Right cardiac atrium (tissue), 5 donors: ENCODE measurements around the gene HCK. TPM values are rescaled to one million over a fixed set of nuclear protein-coding genes. Genes with fewer than 3 reads are reported as not detected.
A peak's percentile ranks its signal among the peaks of the same experiment; 100 is the strongest.

ENCODE experiments used
- ATAC-seq, 2 donors: fragments of 200-7000 bp; cut with Tn5 transposase; one replicate each; pipeline versions ENCODE4 v1.8.0 to v1.9.1; 2020; ENCODE audit warnings: moderate library complexity in 2 of 2, mild to moderate bottlenecking in 1 of 2
- DNase-seq, 3 donors: peaks; one replicate each; pipeline ENCODE4 v3.0.0-alpha.2; 2020
- H3K27ac ChIP-seq: one replicate; pipeline ENCODE4 v1.5.1; 2013; ENCODE audit warnings: mild to moderate bottlenecking, low read length, control low read depth, moderate library complexity
- H3K27me3 ChIP-seq: one replicate; pipeline ENCODE4 v1.6.1; 2013; ENCODE audit not compliant: control insufficient read depth, insufficient read depth
- H3K4me1 ChIP-seq: one replicate; pipeline ENCODE4 v1.6.1; 2013; ENCODE audit warnings: low read length; ENCODE audit not compliant: control insufficient read depth, insufficient read depth
- H3K4me3 ChIP-seq: one replicate; pipeline ENCODE4 v1.5.1; 2013; ENCODE audit warnings: low read length, control low read depth
- H3K9me3 ChIP-seq: one replicate; pipeline ENCODE4 v1.6.1; 2013; ENCODE audit warnings: low read length; ENCODE audit not compliant: control insufficient read depth
- WGBS: extraction: QIAGEN DNeasy Blood & Tissue Kit; methylation state at CpG from one replicate; pipeline ENCODE4 v1.1.7; 2013; 5-methylcytosine and 5-hydroxymethylcytosine counted together
- intact Hi-C, 4 donors: fragments of 100-400 bp; cut with DNase I; formaldehyde crosslinking; loops; one replicate each; pipeline versions ENCODE4 v1.11.0 to v1.14.0; 2022 to 2023
- polyA plus RNA-seq: library from polyadenylated mRNA; stranded (reverse); fragments of 200-250 nt; gene quantifications from one replicate; pipeline ENCODE4 v1.2.3, GENCODE V29; 2013
- total RNA-seq, 4 donors: library from RNA; stranded (reverse); fragmentation: NEBNext Ultra II Directional; extraction: Animal tissue kit (Norgen Biotek cat#: 25700); gene quantifications; one replicate each; pipeline ENCODE4 v1.2.1, GENCODE V29; 2021
- donor health status: healthy with polysubstance abuse.
- donor health status: DM: no; HTN: yes; CAD: no.
- donor health status: DM: no; HTN: no; CAD: no.
- donor health status: DM: no; HTN: yes; CAD: no; lungs with severe emphysema.
- donor health status: DM: yes; HTN: yes; CAD: no.

Gene HCK
- total and polyA plus RNA-seq, 5 donors: 2.2 to 9.0 (median 7.4) TPM

GRCh38 chr20:32045999-32046398 lies 6.0 kb upstream of the HCK start:
- no peaks in the 10 kb centered on the region for H3K4me1 ChIP-seq
- WGBS: 69% methylated on average over 3 of the region's 3 CpGs
- H3K27ac ChIP-seq: no peak overlapping the region
- H3K27me3 ChIP-seq: no peaks in the 10 kb centered on the region
- intact Hi-C loops: no loop called here
- DNase-seq: no peak
- no peak for ATAC-seq
- H3K4me3 ChIP-seq: no peak overlapping the region
- no peaks in the 10 kb centered on the region for H3K9me3 ChIP-seq

GRCh38 chr20:32050324-32050841 lies 1.7 kb upstream of the HCK start:
- H3K4me1 ChIP-seq: no peaks in the 10 kb centered on the region
- intact Hi-C loops: no loop called here
- DNase-seq: no peak
- no peak overlapping the region for H3K27ac ChIP-seq
- 96% methylated on average over 4 of the region's 4 CpGs for WGBS
- ATAC-seq: no peak
- H3K27me3 ChIP-seq: no peaks in the 10 kb centered on the region
- H3K9me3 ChIP-seq: no peaks in the 10 kb centered on the region
- no peak overlapping the region for H3K4me3 ChIP-seq

GRCh38 chr20:32050851-32051556 lies 1.0 kb upstream of the HCK start:
- Histone ChIP-seq H3K27ac (no peak overlapping the region), H3K9me3 (no peaks in the 10 kb centered on the region), H3K4me1 (no peaks in the 10 kb centered on the region), H3K27me3 (no peaks in the 10 kb centered on the region), H3K4me3 (no peak overlapping the region)
- DNase-seq (peak; percentile 56 to 82 (median 81)), ATAC-seq (peak; percentile 76 to 81)
- 19% methylated on average over 17 of the region's 17 CpGs for WGBS
- intact Hi-C loops: no loop called here

- H3K4me3 ChIP-seq: peak overlapping the region; percentile 45
- intact Hi-C loops: no loop called here
- no peak for DNase-seq
- 12% methylated on average over 14 of the region's 14 CpGs for WGBS
- H3K27me3 ChIP-seq: no peaks in the 10 kb centered on the region
- H3K9me3 ChIP-seq: no peaks in the 10 kb centered on the region
- no peak for ATAC-seq
- no peaks in the 10 kb centered on the region for H3K4me1 ChIP-seq
- H3K27ac ChIP-seq: no peak overlapping the region
Observed at GRCh38 chr20:32051720-32052089, 337 bp upstream of the HCK start.

- H3K27me3 ChIP-seq: no peaks in the 10 kb centered on the region
- 15% methylated on average over 22 of the region's 22 CpGs for WGBS
Observed at GRCh38 chr20:32052778-32053362, 828 bp downstream of the HCK start.

GRCh38 chr20:32053648-32054047 lies 1.6 kb downstream of the HCK start:
- H3K4me1 ChIP-seq: no peaks in the 10 kb centered on the region
- no peak overlapping the region for H3K27ac ChIP-seq
- 82% methylated on average over 3 of the region's 3 CpGs for WGBS
- no peak overlapping the region for H3K4me3 ChIP-seq
- no peaks in the 10 kb centered on the region for H3K9me3 ChIP-seq
- no peaks in the 10 kb centered on the region for H3K27me3 ChIP-seq
- intact Hi-C loops: no loop called here
- ATAC-seq (no peak), DNase-seq (no peak)

More at GRCh38 chr20:32052778-32053362, 828 bp downstream of the HCK start:
- Histone ChIP-seq H3K4me1 (no peaks in the 10 kb centered on the region), H3K27ac (no peak overlapping the region), H3K4me3 (peak overlapping the region; percentile 45), H3K9me3 (no peaks in the 10 kb centered on the region)
- ATAC-seq: peak; percentile 70 to 73
- intact Hi-C loops: no loop called here
- DNase-seq: peak; percentile 67 to 89 (median 84)

GRCh38 chr20:32056708-32057483 lies 4.9 kb downstream of the HCK start:
- intact Hi-C loops: no loop called here
- WGBS: 69% methylated on average over 10 of the region's 10 CpGs
- H3K9me3 ChIP-seq: no peaks in the 10 kb centered on the region
- ATAC-seq (peak in 1 of 2 donors; percentile 42), DNase-seq (no peak)
- no peak overlapping the region for H3K27ac ChIP-seq
- H3K27me3 ChIP-seq: no peaks in the 10 kb centered on the region
- no peaks in the 10 kb centered on the region for H3K4me1 ChIP-seq
- no peak overlapping the region for H3K4me3 ChIP-seq

GRCh38 chr20:32057656-32058184 lies 5.7 kb downstream of the HCK start:
- intact Hi-C loops: no loop called here
- no peak overlapping the region for H3K4me3 ChIP-seq
- no peak for DNase-seq
- 70% methylated on average over 8 of the region's 8 CpGs for WGBS
- H3K27me3 ChIP-seq: no peaks in the 10 kb centered on the region
- no peaks in the 10 kb centered on the region for H3K9me3 ChIP-seq
- no peaks in the 10 kb centered on the region for H3K4me1 ChIP-seq
- no peak for ATAC-seq
- no peak overlapping the region for H3K27ac ChIP-seq

GRCh38 chr20:32059189-32059588 lies 7.1 kb downstream of the HCK start:
- DNase-seq (no peak), ATAC-seq (no peak)
- no peaks in the 10 kb centered on the region for H3K9me3 ChIP-seq
- H3K4me3 ChIP-seq: no peak overlapping the region
- 97% methylated on average over 1 of the region's 1 CpG for WGBS
- H3K4me1 ChIP-seq: no peaks in the 10 kb centered on the region
- intact Hi-C loops: no loop called here
- H3K27ac ChIP-seq: no peak overlapping the region
- H3K27me3 ChIP-seq: no peaks in the 10 kb centered on the region

- ATAC-seq: peak; percentile 68 to 69
- no peak overlapping the region for H3K4me3 ChIP-seq
- peak in 2 of 3 donors; percentile 78 to 80 for DNase-seq
- WGBS: 50% methylated on average over 4 of the region's 4 CpGs
- H3K9me3 ChIP-seq: no peaks in the 10 kb centered on the region
- intact Hi-C loops: no loop called here
- no peak overlapping the region for H3K27ac ChIP-seq
- H3K4me1 ChIP-seq: no peaks in the 10 kb centered on the region
- no peaks in the 10 kb centered on the region for H3K27me3 ChIP-seq
Observed at GRCh38 chr20:32062776-32063170, 10.7 kb downstream of the HCK start.

GRCh38 chr20:32063695-32064094 lies 11.7 kb downstream of the HCK start:
- intact Hi-C loops: no loop called here
- no peak for ATAC-seq
- Histone ChIP-seq H3K4me3 (no peak overlapping the region), H3K4me1 (no peaks in the 10 kb centered on the region), H3K27ac (no peak overlapping the region), H3K9me3 (no peaks in the 10 kb centered on the region), H3K27me3 (no peaks in the 10 kb centered on the region)
- no peak for DNase-seq
- 56% methylated on average over 4 of the region's 4 CpGs for WGBS
